AG09309 (cell line): ENCODE data around the gene C2CD3.

Experiments used
- DNase-seq: peaks from one replicate; pipeline ENCODE4 v3.0.0-alpha.2; 2010; ENCODE audit warnings: low read depth
- H3K4me3 ChIP-seq: 2 replicates; pipeline ENCODE4 v1.5.1; 2011; ENCODE audit warnings: mild to moderate bottlenecking, low read depth, low read length, moderate library complexity; ENCODE audit not compliant: control insufficient read depth
- CTCF ChIP-seq: IDR thresholded peaks from 2 replicates; pipeline ENCODE4 v1.5.1; 2011; ENCODE audit warnings: mild to moderate bottlenecking, low read depth, low read length, inconsistent platforms; ENCODE audit not compliant: insufficient read depth, control insufficient read depth; ENCODE audit errors: missing control alignments

Gene C2CD3

DNA sequence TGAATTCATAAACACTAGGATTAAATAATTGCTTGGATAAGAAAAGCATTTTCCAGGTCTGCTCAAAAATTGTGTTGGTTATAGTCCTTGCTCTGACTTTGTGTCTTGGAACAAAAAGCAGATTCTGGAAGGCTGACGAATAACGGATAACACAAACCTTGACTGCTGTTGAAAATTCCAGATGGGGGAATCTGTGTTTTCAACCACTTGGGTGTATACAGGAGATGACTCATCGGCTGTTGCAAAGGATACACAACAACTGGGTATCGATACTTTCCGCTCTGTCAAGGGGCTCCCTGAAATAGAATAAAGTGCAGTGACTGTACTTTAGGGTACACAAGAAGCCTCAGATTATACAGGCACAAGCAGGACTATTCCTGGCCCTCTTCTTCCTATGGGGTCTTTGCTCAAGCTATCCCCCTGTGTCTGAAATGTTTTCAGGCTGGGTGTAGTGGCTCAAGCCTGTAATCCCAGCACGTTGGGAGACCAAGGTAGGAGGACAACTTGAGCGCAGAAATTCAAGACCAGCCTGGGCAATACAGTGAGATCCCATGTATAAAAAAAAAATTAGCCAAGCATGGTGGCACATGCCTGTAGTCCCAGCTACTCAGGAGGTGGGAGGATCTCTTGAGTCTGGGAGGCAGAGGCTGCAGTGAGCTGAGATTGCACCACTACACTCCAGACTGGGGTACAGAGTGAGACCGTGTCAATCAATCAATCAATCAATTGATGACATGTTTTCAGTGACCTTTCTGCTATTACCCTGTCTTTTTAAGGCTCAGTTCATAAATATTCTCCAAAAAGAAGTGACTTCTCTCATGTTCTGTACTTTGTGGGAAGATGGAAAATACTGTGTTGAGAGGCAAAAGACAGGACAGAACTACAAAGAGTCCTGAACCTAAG, 113.3 kb downstream of the C2CD3 start:
- DNase-seq, result no peak
- TF ChIP-seq CTCF, result no peak
- no peak overlapping the region for H3K4me3 ChIP-seq

DNA sequence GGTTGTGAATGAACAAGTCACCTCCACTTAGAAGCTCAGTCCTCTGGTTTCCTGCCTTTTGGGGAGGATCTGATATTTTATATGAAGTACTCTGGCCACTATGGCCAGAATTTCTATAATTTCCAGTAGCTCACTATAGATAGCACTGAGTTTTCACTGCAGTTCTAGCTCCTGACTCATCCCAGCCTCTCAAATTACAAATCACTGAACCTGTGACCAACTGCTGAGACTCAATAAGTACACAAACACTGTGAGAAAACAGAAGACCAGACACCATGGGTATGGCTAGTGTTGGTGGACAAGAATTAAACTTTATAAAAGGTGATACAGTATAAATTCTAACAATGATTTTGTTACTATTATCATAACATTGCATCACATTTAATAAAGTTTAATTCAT, 114.9 kb downstream of the C2CD3 start:
- no peak for TF ChIP-seq CTCF
- no peak overlapping the region for H3K4me3 ChIP-seq
- DNase-seq, result no peak

GRCh38 chr11:74050465-74050864, 120.3 kb downstream of the C2CD3 start:
- H3K4me3 ChIP-seq, result no peak overlapping the region
- DNase-seq, result no peak
- no peak for TF ChIP-seq CTCF

- H3K4me3 ChIP-seq, result no peak overlapping the region
- DNase-seq, result no peak
- no peak for TF ChIP-seq CTCF
These were observed 121.8 kb downstream of the C2CD3 start for GRCh38 chr11:74048993-74049392.

DNA sequence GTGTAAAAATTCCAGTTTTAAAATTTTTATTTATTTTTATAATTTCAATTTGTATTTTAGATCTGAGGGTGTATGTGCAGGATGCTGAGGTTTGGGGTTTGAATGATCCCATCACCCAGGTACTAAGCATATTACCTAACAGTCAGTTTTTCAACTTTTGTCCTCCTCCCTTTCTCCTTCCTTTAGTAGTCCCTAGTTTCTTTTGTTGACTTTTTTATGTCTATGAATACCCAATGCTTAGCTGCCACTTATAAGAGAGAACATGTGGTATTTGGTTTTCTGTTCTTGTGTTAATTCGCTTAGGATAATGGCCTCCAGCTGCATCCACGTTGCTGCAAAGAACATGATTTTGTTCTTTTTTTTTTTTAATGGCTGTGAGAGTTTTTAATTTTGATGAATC, 126.3 kb downstream of the C2CD3 start:
- H3K4me3 ChIP-seq, result no peak overlapping the region
- DNase-seq, result no peak
- no peak for TF ChIP-seq CTCF

DNA sequence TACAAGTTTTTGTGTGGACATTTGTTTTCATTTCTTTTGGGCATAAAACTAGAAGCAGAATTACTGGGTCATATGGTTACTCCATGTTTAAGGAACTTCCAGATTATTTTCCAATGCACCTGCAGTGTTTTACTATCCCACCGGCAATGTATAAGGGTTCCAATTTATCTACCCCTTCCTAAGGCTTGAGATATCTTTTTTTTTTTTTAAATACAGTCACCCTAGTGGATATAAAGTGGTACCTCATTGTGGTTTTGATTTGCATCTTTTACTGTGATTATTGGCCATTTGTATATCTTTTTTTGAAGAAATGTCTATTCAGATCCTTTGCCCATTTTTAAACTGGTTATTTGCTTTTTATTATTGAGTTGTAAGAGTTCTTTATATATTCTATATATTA, 127.4 kb downstream of the C2CD3 start:
- TF ChIP-seq CTCF, result no peak
- H3K4me3 ChIP-seq, result no peak overlapping the region
- no peak for DNase-seq

- DNase-seq, result no peak
- no peak for TF ChIP-seq CTCF
- H3K4me3 ChIP-seq, result no peak overlapping the region
These were observed 133.5 kb downstream of the C2CD3 start for GRCh38 chr11:74037309-74037708.
